Astrocyte of the spinal cord (primary cell): Measurements from ENCODE around the gene PLSCR5.

Experiments used
- DNase-seq: peaks from one replicate; pipeline ENCODE4 v3.0.0; 2011; ENCODE audit warnings: low read depth, low spot score
- H3K4me3 ChIP-seq: 2 replicates; pipeline ENCODE4 v1.5.1; 2011; ENCODE audit warnings: low read depth, mild to moderate bottlenecking, low read length, moderate library complexity
- in situ Hi-C: cut with HindIII; loops from 2 replicates; pipeline ENCODE4 v1.10.0; 2017; ENCODE audit warnings: low sequenced_read_pairs
- TF ChIP-seq, protein P1 (sequence below): IDR thresholded peaks from 2 replicates; pipeline ENCODE4 v1.5.1; 2012; ENCODE audit warnings: low read depth, mild to moderate bottlenecking, low read length, inconsistent platforms

The PLSCR5 gene

DNA sequence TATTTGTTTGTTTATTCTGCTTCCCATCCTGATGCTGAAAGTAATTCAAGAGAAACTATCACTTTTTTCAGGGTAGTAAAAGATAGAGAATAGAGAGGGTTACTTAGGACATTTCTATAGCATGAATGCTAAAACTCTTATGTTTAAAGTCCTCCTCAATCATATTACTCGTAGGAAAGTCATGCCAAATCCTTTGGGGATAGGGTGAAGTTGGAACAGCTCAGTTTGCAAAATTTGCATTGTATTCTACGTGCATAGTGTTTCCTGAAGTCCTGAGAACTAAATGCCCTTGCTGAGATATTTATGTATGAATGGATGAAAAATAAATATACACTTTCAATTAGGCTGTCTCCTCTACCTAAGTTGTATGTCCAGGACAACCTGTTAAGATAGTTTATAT is 14.6 kb downstream of the PLSCR5 start:
- in situ Hi-C loops: no loop called here
- no peak overlapping the region for H3K4me3 ChIP-seq
- TF ChIP-seq, protein P1, sequence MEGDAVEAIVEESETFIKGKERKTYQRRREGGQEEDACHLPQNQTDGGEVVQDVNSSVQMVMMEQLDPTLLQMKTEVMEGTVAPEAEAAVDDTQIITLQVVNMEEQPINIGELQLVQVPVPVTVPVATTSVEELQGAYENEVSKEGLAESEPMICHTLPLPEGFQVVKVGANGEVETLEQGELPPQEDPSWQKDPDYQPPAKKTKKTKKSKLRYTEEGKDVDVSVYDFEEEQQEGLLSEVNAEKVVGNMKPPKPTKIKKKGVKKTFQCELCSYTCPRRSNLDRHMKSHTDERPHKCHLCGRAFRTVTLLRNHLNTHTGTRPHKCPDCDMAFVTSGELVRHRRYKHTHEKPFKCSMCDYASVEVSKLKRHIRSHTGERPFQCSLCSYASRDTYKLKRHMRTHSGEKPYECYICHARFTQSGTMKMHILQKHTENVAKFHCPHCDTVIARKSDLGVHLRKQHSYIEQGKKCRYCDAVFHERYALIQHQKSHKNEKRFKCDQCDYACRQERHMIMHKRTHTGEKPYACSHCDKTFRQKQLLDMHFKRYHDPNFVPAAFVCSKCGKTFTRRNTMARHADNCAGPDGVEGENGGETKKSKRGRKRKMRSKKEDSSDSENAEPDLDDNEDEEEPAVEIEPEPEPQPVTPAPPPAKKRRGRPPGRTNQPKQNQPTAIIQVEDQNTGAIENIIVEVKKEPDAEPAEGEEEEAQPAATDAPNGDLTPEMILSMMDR: no peak
- DNase-seq: peak; percentile 15

DNA sequence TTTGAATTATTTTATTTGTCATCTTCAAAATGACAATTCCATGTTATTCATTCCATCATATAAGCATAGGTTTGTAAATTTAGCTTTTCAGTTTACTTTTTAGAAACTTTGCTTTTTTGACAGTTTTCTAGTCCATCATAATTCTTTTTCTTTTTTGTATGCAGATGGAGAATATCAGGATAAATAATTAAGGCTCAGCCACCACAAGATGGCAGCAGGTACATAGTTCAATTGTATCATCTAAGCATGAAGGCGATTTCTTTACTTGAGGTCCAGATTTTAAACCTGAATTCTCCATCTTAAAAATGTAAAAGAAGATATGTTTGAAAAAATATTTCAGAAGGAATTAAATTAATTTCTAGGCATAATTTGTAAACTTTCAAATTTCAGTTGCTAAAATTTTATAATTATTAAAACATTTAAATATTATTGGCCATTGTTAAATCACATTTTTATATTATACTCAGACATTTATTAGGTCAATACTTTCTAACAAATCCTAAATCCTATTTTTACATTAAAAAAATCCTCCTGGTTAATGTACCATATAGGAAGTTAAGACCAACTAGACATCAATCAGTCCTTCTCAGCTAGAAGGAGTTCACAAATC is 15.1 kb downstream of the PLSCR5 start:
- in situ Hi-C loops: no loop called here
- no peak overlapping the region for H3K4me3 ChIP-seq
- TF ChIP-seq, protein P1: peak; percentile 56
- DNase-seq: peak; percentile 65

DNA sequence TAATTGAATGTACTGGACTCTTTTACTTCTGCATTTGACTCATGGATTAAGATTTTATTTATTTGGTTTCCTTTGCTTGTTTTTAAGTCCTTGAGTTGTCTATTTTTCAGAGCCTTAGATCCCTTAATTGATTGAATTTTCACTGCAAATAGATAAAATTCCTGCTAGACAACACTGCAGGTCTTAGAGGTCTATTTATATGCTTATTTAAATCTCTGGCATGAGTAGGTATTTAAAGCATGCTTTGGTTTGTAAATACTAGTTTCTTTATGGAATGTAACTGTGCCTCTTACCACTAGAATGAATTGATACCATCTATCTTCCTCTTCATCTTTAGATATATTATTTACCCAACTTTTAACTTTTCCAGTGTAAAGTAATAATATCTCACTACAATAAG is 20.0 kb downstream of the PLSCR5 start:
- no peak overlapping the region for H3K4me3 ChIP-seq
- TF ChIP-seq, protein P1: no peak
- DNase-seq: no peak
- in situ Hi-C loops: no loop called here

DNA sequence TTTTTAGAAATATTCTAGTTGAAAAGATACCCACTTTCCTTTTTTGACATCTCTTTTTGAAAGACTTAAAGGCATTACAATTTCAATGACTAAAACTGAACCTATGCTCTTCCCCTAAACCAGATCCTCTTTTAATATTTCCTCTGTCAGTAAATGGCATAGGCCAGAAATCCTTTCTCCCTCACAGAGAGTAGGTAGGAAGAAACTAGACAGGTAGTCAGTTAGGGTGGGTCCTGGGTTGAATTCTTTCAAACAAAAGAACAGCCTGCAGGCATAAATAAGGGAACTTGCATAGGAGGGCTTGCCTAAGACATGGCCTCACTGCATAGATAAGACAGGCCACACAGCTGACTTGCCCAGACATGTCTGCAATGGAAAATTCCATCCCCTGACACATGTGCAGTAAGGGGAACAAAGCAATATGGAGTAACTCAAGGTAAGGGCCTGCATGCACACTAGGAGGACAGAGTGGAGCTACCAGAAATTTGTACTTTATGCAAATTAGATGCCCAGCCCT is 23.1 kb downstream of the PLSCR5 start:
- TF ChIP-seq, protein P1: no peak
- in situ Hi-C loops: no loop called here
- no peak overlapping the region for H3K4me3 ChIP-seq
- no peak for DNase-seq

DNA sequence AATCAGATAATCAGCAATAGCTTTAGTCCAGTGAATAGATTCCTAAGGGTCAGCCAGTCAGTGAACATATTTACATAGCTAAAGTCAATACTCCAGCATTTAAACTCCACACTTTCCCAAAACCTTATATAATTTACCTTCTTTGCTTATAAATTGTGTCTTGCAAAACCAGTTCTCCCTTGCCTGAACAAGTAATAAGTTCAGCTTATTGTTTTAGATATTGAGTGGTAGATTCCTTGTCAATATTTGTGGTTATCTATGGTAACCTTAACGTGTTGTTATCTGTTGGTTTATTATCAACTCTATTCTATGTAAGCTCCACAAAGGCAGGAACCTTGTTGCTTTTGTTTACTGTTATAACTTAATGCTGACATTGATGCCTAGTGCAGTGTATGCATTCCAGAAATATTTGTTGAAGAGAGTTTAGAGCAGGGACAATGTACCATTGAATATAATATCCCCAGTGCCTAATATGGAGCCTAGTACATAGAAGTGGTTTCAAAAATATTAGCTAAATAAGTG is 24.0 kb downstream of the PLSCR5 start:
- no peak overlapping the region for H3K4me3 ChIP-seq
- TF ChIP-seq, protein P1: no peak
- in situ Hi-C loops: no loop called here
- no peak for DNase-seq

DNA sequence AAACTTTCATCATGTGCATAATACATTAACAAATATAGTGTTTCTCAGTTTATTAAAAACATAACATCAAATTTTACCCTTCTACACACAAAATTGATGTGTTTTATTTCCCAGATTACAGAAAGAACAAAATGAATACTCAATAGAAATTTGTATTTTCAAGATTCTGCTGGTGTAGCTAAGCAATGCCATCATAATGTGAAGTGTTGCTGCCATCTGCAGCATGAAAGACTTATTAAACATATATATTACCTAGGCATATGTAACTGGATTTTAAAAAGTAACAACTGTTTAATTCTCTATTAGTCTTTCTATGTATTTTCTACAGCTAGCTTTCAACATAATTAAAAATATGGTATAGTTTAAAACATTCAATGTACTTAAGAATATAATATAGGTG is 27.5 kb downstream of the PLSCR5 start:
- in situ Hi-C loops: no loop called here
- DNase-seq: peak; percentile 75
- no peak overlapping the region for H3K4me3 ChIP-seq
- TF ChIP-seq, protein P1: peak; percentile 29
